HG03575 (cell line): ENCODE results near the gene DAZ2.
"Not testable (repeated sequence)": the region's sequence is repeated elsewhere in the genome, so short reads cannot be mapped to it uniquely, and the experiment has no call there.

Source experiments
- ATAC-seq: cut with Tn5 transposase; IDR thresholded peaks from one replicate; pipeline ENCODE4 v1.9.1; 2021; ENCODE audit not compliant: unreplicated experiment, insufficient number of reproducible peaks, low FRiP score; ENCODE audit errors: extremely low read depth

The DAZ2 gene

GRCh38 chrY:23219233-23219632 lies at the start of gene DAZ2:
Gene DAZ2, plus strand, starts transcription at chrY:23219533. Its CDS starts 208 bp downstream, at chrY:23219741.
- not testable (repeated sequence) for ATAC-seq

GRCh38 chrY:23198908-23199307 lies 20.4 kb upstream of the DAZ2 start, which contains the start of gene DAZ1:
Gene DAZ1, minus strand, starts transcription at chrY:23199008. Its CDS starts 208 bp downstream, at chrY:23198800.
- not testable (repeated sequence) for ATAC-seq

DNA sequence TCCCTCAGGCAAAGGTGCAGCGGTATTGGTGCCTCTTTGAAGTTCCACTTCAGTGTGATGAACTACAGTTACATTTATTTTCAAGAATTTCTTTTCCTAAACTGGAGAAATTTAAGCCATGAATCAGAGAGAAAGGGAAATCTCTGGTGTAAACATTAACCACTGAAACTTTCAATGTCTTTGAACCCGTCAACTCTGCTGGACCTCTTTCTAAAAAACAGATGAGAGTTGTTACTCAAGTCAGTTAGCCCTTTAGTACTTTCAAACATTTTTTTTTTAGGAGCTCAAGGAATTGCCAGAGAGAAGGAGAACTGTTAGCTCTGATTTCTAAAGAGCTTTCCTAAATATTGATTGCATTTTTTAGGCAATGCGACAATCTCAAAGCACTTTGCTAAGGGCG lies 11.9 kb upstream of the DAZ2 start:
- ATAC-seq, result not testable (repeated sequence)

DNA sequence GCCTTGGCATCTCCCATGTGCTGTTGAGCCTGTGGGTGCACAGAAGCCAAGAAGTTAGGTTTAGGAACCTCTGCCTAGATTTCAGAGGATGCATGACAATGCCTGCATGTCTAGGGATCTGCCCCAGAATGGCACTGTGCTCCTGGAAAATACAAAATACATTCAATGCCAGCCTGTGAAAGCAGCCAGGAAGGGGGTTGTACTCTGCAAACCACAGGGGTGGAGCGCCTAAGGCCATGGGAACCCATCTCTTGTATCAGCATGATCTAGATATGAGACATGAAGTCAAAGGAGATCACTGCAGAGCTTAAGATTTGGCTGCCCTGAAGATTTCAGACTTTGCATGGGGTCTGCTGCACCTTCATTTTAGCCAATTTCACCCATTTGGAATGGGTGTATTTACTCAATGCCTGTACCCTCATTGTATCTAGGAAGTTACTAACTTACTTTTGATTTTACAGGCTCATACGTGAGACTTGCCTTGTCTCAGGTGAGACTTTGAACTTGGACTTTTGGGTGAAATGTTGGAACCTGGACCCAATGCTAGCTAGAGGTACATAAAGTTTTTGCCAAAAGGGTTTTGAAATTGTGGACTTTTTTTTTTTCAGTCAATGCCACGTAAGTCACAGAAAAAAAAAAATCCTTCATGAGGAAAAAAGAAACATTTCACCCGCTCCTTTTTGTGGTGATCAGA lies 9.4 kb upstream of the DAZ2 start:
- not testable (repeated sequence) for ATAC-seq

DNA sequence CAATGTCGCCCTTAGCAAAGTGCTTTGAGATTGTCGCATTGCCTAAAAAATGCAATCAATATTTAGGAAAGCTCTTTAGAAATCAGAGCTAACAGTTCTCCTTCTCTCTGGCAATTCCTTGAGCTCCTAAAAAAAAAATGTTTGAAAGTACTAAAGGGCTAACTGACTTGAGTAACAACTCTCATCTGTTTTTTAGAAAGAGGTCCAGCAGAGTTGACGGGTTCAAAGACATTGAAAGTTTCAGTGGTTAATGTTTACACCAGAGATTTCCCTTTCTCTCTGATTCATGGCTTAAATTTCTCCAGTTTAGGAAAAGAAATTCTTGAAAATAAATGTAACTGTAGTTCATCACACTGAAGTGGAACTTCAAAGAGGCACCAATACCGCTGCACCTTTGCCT lies 8.7 kb upstream of the DAZ2 start:
- not testable (repeated sequence) for ATAC-seq
